AG09309 (cell line): ENCODE data around the gene LSM11.
A peak's percentile ranks its signal among the peaks of the same experiment; 100 is the strongest.
"Not testable (repeated sequence)": the region's sequence is repeated elsewhere in the genome, so short reads cannot be mapped to it uniquely, and the experiment has no call there.

Experiments
- DNase-seq: peaks from one replicate; pipeline ENCODE4 v3.0.0-alpha.2; 2010; ENCODE audit warnings: low read depth
- H3K4me3 ChIP-seq: 2 replicates; pipeline ENCODE4 v1.5.1; 2011; ENCODE audit warnings: mild to moderate bottlenecking, low read depth, low read length, moderate library complexity; ENCODE audit not compliant: control insufficient read depth
- TF ChIP-seq, protein P1 (sequence below): IDR thresholded peaks from 2 replicates; pipeline ENCODE4 v1.5.1; 2011; ENCODE audit warnings: mild to moderate bottlenecking, low read depth, low read length, inconsistent platforms; ENCODE audit not compliant: insufficient read depth, control insufficient read depth; ENCODE audit errors: missing control alignments

The LSM11 gene

DNA sequence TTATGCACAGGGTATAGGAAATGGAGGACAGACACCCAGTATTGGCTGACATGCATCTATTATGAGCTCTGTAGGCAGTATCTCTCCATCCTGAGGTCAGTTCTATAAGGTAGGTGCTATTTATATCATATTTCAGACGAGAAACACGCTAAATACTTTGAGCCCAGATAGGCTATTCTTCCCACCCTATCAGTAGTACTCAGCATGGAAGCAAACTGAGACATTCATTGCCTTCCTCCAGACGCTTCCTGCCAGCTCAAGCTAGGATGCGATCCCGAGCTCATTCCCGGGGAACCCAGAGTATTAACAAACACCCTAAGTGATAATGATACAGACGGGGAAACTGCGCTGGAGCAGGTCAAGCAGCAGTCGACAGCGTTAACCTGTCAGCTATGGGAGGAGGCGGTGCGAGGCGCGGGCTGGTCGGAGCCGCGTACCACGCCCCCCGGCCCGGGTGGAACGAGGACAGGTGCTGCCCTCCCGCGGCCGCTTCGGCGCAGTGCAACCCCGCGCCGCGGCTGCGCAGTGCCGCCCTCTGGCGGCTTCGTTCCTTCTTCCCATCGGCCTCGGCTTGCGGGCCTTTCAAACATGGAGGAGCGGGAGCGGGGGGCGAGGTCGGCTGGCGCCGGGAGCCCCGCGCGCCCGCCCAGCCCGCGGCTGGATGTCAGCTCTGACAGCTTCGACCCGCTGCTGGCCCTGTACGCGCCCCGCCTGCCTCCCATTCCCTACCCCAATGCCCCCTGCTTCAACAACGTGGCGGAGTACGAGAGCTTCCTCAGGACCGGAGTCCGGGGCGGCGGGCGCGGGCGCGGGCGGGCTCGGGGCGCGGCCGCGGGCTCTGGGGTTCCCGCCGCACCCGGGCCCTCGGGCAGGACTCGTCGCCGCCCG lies at the start of gene LSM11:
LSM11 (plus strand) TSS at position 550 of the 888 bp plus-strand sequence; CDS start at position 589, 39 bp downstream.
- peak; percentile 27 for DNase-seq

DNA sequence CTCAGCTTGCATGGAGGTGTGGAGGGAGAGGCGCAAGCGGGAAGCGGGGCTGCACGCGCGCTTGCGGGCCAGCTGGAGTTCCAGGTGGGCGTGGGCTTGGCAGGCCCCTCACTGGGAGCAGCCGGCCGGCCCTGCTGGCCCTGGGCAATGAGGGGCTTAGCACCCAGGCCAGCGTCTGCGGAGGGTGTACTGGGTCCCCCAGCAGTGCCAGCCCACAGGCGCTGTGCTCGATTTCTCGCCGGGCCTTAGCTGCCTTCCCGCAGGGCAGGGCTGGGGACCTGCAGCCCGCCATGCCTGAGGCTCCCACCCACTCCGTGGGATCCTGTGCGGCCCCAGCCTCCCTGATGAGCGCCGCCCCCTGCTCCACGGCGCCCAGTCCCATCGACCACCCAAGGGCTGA lies 49.7 kb upstream of the LSM11 start:
- not testable (repeated sequence) for H3K4me3 ChIP-seq, DNase-seq

More for the DNA sequence above, at the start of gene LSM11:
- TF ChIP-seq, protein P1, sequence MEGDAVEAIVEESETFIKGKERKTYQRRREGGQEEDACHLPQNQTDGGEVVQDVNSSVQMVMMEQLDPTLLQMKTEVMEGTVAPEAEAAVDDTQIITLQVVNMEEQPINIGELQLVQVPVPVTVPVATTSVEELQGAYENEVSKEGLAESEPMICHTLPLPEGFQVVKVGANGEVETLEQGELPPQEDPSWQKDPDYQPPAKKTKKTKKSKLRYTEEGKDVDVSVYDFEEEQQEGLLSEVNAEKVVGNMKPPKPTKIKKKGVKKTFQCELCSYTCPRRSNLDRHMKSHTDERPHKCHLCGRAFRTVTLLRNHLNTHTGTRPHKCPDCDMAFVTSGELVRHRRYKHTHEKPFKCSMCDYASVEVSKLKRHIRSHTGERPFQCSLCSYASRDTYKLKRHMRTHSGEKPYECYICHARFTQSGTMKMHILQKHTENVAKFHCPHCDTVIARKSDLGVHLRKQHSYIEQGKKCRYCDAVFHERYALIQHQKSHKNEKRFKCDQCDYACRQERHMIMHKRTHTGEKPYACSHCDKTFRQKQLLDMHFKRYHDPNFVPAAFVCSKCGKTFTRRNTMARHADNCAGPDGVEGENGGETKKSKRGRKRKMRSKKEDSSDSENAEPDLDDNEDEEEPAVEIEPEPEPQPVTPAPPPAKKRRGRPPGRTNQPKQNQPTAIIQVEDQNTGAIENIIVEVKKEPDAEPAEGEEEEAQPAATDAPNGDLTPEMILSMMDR, result peak; percentile 81
- H3K4me3 ChIP-seq, result peak within 1 kb of the TSS; percentile 71

DNA sequence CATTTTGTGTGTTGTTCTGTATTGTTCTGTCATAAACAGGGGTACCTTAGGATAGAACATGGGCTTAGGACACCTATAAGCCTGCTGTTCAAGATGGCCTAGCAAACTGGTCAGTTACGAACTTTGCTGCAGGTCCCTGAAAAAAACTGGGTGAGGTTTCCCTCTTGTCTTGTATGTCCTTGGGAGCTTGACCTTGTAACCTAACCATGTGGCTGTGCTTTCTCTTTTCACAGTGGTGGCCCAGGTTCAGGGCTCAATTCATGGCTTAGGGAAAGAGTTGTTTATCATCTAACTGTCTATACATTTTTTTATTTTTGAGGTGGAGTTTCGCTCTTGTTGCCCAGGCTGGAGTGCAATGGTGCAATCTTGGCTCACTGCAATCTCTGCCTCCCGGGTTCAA lies 47.4 kb upstream of the LSM11 start:
- not testable (repeated sequence) for H3K4me3 ChIP-seq, DNase-seq

DNA sequence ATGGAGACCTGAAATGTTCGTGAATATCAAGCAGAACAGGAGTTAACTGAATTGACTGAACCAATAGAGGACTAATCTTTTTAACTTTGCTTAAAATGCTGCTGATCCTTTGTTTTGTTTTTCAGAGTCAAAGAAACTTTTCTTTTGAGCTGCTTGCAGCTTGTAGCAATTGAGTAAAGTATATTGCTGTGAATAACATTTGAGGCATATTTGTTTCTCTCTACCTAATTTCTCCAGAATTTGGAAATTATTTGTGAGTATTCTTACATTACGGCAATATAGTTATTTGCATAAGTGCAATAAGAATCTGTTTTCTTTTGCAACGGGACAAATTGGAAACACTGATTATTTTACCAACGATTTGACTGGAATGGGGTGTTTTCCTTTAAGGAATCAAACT lies 44.8 kb upstream of the LSM11 start:
- H3K4me3 ChIP-seq, DNase-seq: not testable (repeated sequence)

DNA sequence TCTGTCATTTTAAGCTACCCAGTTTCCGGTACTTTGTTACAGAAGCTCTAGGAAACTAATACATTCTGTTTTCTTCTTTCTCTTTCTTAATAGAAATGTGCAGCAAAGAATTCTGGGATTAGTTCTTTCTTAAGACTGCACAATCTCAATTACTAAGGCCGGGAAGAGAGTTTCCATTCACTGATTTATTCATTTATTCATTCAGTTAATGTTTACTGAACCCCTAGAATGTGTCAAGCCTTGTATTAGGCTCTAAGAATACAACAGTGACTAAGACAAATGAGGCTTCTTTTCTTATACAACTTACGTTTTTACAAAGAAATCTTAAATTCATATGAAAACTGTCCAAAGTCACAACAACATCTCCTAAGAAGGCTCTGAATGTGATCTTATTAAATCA lies 39.8 kb upstream of the LSM11 start:
- TF ChIP-seq, protein P1, result no peak
- DNase-seq, result no peak
- no peak overlapping the region for H3K4me3 ChIP-seq

DNA sequence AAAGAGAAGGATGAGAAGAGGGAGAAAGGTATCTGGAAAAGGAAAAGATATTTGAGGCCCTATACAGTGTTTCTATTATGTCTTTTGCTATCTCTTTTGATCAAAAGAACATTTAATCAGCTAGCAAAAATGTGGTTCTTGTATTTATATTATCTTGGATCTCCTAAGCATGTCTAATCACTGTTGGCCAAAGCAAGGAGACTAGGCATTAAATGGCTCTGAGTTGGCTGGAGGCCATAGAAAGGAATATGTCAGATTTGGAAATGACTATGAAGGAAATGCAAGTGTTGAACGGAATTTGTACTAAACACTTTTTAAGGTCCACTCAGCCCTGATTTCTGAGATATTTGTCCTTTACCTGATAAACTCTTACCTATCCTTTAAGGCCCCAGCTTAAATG lies 34.6 kb upstream of the LSM11 start:
- TF ChIP-seq, protein P1, result no peak
- DNase-seq, result no peak
- H3K4me3 ChIP-seq, result no peak overlapping the region

DNA sequence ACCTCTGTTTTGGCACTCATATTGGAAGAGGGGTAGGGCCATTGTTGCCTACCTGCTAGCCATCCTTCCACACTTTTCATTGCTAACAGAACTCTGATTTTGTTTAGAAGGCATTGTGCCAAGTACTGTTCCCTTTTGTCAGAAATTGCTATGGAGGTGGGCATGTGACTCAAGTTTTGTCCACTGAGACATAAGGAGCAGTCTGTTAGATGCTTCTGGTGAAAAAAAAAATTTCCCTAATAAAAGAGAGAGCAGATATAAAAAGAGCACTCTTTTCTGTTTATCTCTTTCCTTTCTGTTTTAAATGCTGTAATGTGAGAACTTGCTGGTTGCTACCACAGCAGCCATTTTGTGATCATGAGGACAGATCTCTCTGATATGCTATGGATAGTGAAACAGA lies 34.2 kb upstream of the LSM11 start:
- H3K4me3 ChIP-seq, result no peak overlapping the region
- no peak for DNase-seq
- TF ChIP-seq, protein P1, result no peak

DNA sequence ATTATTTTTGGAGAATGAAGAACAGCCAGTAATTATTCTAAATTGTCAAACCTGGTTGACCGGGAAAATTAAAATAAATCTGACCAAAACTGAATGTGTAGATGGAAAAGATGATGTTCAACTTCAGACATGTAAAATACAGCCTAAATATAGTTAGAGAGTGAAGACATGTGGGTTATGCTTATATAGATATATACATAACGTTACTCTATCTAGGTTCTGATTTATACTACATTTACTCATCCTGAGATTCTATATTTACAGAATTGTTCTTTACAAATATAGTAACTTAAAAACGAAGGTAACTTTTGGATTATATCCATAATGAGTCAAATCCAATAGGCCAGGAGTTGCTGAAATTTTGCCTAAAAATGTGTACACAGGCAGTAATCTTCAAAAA lies 33.1 kb upstream of the LSM11 start:
- TF ChIP-seq, protein P1, result no peak
- DNase-seq, result no peak
- no peak overlapping the region for H3K4me3 ChIP-seq
